Activated CD4-positive, alpha-beta T cell treated with anti-CD3 and anti-CD28 coated beads, Interleukin-2, amount 50 U/mL, for 24 hours (primary cell): Measurements from ENCODE around the gene PHOX2A.
"Not testable (repeated sequence)": the region's sequence is repeated elsewhere in the genome, so short reads cannot be mapped to it uniquely, and the experiment has no call there.

Experiments
- DNase-seq, 2 donors: peaks; one replicate each; pipeline ENCODE4 v3.0.0-alpha.2; 2020; ENCODE audit warnings: low read depth in 1 of 2, low spot score in 1 of 2

PHOX2A gene

GRCh38 chr11:72223615-72224563 is 20.1 kb downstream of the PHOX2A start:
- DNase-seq, result peak in 1 of 2 donors; percentile 25

- DNase-seq, result peak; percentile 79 to 90
Observed at GRCh38 chr11:72222907-72223614, 20.9 kb downstream of the PHOX2A start.

- no peak for DNase-seq
Observed at GRCh38 chr11:72222106-72222891, 21.7 kb downstream of the PHOX2A start.

GRCh38 chr11:72221386-72222075 is 22.4 kb downstream of the PHOX2A start:
- DNase-seq, result no peak

GRCh38 chr11:72220696-72221363 is 23.1 kb downstream of the PHOX2A start:
- no peak for DNase-seq

- no peak for DNase-seq
Observed at GRCh38 chr11:72218251-72218745, 25.7 kb downstream of the PHOX2A start.

- DNase-seq, result no peak
Observed at GRCh38 chr11:72217841-72218240, 26.1 kb downstream of the PHOX2A start.

GRCh38 chr11:72216638-72217037 is 27.3 kb downstream of the PHOX2A start, which contains the start of gene FOLR2:
Gene FOLR2 (plus strand): TSS chr11:72216794. CDS start chr11:72218585, 1,791 bp downstream.
- DNase-seq, result no peak

- no peak for DNase-seq
Observed at GRCh38 chr11:72209101-72209500, 34.9 kb downstream of the PHOX2A start.

- no peak for DNase-seq
Observed at GRCh38 chr11:72208281-72208680, 35.7 kb downstream of the PHOX2A start.

- not testable (repeated sequence) for DNase-seq
Observed at GRCh38 chr11:72206794-72207193, 37.2 kb downstream of the PHOX2A start.

- DNase-seq, result no peak
Observed at GRCh38 chr11:72204886-72205285, 39.1 kb downstream of the PHOX2A start.

GRCh38 chr11:72203163-72203562 is 40.8 kb downstream of the PHOX2A start:
- DNase-seq, result no peak

GRCh38 chr11:72202571-72202970 is 41.4 kb downstream of the PHOX2A start:
- DNase-seq, result no peak

GRCh38 chr11:72201445-72201844 is 42.5 kb downstream of the PHOX2A start:
- DNase-seq, result not testable (repeated sequence)

GRCh38 chr11:72195518-72196270 is 48.3 kb downstream of the PHOX2A start:
- DNase-seq, result no peak

GRCh38 chr11:72191961-72192381 is 52.0 kb downstream of the PHOX2A start, which contains the start of gene FOLR1:
Gene FOLR1 (plus strand): TSS chr11:72192140. CDS start chr11:72192174, 34 bp downstream.
- no peak for DNase-seq

GRCh38 chr11:72190631-72191071 is 53.3 kb downstream of the PHOX2A start:
- no peak for DNase-seq
